Fibroblast of pulmonary artery (primary cell): ENCODE measurements around the gene HES3.

Experiments used
- DNase-seq: peaks from one replicate; pipeline ENCODE4 v3.0.0-alpha.2; 2010; ENCODE audit warnings: low read depth
- H3K4me3 ChIP-seq: replicated peaks from 2 replicates; pipeline ENCODE4 v1.5.1; 2011; ENCODE audit warnings: low read depth, mild to moderate bottlenecking, control low read depth, low read length, moderate library complexity
- TF ChIP-seq, protein P1 (sequence below): IDR thresholded peaks from 2 replicates; pipeline ENCODE4 v1.5.1; 2011; ENCODE audit warnings: mild to moderate bottlenecking, control low read depth, low read length, inconsistent platforms; ENCODE audit errors: missing control alignments

Gene HES3

DNA sequence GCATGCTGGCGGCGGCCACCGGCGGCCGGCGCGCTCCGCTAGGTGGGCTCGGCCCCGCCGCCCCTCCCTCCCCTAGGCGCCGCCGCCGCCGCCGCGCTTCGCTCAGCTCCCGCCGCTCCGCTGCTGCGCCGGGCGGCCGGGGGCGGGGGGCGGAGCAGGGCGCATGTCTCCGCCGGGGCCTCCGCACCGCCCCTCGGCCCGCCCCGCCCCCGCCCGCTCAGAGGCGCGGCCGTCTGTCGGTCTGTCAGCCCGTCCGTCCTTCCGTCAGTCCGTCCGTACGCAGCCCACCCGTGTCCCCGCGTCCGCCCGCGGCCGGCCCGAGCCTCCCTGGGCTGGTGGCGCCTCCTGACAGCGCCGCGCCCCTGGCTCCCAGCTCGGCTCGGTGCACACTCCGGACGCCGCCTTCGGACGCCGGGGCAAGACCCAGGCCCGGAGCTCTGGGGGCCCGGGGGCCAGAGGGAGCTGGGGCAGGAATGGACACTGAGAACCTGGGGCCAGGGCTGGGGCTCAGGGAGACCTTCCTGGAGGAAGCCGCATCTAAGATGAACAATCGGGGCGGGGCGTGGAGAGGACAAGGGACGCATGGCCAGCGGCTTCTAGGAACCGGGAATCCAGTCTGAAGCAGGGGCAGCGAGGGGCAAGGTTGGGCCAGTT, 17.1 kb downstream of the HES3 start, which contains the start of gene GPR153:
GPR153 (minus strand) TSS at position 138 of the 654 bp plus-strand sequence. CDS start 6,193 bp downstream, outside the sequence.
- peak within 1 kb of the TSS; percentile 59 for H3K4me3 ChIP-seq
- TF ChIP-seq, protein P1, sequence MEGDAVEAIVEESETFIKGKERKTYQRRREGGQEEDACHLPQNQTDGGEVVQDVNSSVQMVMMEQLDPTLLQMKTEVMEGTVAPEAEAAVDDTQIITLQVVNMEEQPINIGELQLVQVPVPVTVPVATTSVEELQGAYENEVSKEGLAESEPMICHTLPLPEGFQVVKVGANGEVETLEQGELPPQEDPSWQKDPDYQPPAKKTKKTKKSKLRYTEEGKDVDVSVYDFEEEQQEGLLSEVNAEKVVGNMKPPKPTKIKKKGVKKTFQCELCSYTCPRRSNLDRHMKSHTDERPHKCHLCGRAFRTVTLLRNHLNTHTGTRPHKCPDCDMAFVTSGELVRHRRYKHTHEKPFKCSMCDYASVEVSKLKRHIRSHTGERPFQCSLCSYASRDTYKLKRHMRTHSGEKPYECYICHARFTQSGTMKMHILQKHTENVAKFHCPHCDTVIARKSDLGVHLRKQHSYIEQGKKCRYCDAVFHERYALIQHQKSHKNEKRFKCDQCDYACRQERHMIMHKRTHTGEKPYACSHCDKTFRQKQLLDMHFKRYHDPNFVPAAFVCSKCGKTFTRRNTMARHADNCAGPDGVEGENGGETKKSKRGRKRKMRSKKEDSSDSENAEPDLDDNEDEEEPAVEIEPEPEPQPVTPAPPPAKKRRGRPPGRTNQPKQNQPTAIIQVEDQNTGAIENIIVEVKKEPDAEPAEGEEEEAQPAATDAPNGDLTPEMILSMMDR = no peak
- DNase-seq = peak; percentile 28

DNA sequence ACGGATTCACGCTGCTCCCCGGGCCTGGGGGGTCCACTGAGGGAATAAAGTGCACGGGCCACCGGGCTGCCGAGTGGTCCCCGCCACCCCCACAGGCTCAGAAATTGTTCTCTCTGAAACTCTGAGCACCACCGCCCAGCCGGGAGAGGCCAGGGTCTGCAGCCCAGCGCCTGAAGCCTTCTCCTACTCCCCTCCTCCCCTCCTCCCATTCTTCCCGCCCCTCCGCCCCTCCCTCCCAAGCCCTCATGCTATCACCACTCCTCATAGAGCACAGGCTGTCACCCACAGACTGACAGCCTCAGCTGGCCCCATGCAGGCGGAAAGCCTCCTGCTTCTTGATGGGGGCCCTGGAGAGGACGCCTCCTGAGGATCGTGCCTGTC, 17.6 kb downstream of the HES3 start:
- TF ChIP-seq, protein P1 = no peak
- peak overlapping the region; percentile 36 for H3K4me3 ChIP-seq
- no peak for DNase-seq

DNA sequence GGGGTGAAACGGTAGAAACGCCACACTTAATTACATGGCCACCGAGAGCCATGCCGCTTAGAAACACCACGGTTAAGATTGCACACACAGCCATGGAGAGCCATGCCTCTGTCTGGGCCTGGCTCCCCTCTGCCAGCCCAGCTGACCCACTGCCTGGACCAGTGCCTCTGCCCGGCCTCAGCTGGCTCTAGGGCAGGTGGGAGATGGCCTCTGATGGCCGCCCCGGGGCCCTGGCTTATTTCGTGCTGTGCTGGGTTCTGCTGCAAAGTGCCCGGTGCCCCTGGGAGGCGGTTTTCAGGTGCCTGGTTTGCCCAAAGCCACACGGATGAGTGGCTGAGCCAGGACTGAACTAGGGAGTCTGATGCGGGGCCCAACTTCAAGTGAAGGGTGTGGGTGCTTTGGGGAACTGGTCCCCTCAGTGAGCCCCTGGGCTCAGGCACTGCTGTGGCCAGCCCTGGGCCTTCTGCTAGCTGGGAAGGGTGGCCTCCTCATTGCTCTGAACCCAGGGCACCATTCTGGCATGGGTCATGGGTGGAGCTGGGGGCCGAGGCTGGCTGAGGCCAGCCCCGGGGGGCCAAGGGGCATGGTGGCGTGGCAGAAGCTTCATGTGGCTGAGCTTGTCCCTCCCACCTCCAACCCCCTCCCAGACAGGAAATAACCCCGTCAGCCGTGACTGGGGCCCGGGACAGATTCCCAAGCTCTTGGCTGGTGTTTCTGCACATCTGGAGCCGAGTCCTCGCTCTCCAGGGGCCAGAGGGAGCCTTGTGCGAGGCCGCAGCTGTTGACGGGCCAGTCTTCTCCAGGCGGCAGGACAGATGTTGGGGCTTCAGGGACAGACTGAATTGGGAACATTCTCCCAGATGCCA, 18.8 kb downstream of the HES3 start:
- DNase-seq = peak; percentile 49
- TF ChIP-seq, protein P1 = no peak
- no peak overlapping the region for H3K4me3 ChIP-seq

DNA sequence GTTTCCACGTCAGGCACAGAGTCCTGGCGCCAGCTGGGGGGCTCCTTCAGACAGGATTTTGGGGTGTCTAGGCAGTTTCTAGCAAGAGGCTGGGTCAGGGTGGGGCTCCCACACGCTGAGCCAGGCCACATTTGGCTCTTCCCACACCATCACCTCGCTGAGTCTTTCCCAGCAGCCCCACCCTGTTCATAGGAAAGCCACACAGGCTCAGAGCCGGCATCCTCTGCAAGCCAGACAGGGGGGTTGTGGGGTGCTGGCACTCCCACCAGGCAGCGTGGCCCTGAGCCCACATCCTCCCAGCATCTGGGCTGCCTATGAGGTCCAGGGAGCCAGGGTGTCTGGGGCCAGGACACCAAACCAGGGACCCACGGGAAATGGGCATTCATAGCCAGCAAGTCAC, 19.7 kb downstream of the HES3 start:
- TF ChIP-seq, protein P1 = no peak
- no peak for DNase-seq
- no peak overlapping the region for H3K4me3 ChIP-seq

DNA sequence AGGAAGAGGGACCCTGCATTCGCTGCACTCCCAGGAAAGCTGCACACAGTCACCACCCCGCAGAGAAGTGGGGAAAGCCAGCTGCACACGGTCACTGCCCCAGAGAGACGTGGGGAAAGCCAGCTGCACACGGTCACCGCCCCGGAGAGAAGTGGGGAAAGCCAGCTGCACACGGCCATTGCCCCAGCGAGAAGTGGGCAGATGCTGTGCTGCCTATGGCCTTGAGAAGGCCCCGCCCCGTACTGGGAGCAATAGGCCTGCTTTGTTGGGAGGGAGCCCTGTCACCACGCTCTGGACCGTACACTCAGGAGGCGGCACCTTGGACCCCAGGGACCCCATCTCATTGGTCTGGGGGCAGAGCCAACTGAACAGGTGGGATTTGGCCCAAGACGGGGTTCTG, 21.2 kb downstream of the HES3 start:
- no peak overlapping the region for H3K4me3 ChIP-seq
- DNase-seq = no peak

DNA sequence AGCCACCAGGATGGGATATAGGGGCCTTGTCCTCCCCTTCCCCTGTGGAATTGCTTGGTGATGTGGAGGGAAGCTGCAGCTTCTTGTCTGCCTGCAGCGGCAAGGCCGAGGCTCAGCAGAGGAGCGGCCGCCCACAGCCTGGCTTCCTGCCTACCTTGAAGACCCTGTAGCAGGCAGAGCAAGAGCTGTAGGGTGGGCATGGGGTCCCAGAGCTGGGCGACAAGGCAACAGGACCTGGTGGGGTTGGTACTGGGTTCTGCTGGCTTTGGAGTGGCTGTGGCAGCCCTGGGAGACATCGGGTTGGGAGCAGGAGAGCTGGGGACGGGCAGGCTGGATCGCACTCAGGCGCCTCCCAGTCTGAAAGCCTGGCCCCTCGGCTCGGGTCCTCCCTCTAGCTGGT, 22.7 kb downstream of the HES3 start:
- no peak for DNase-seq
- TF ChIP-seq, protein P1 = no peak
- H3K4me3 ChIP-seq = no peak overlapping the region

More for the DNA sequence above, 21.2 kb downstream of the HES3 start:
- TF ChIP-seq, protein P1 = no peak
